ENCODE measurements around the gene PDCD2L.
"Not testable (repeated sequence)": the region's sequence is repeated elsewhere in the genome, so short reads cannot be mapped to it uniquely, and the experiment has no call there.

The PDCD2L gene, protein sequence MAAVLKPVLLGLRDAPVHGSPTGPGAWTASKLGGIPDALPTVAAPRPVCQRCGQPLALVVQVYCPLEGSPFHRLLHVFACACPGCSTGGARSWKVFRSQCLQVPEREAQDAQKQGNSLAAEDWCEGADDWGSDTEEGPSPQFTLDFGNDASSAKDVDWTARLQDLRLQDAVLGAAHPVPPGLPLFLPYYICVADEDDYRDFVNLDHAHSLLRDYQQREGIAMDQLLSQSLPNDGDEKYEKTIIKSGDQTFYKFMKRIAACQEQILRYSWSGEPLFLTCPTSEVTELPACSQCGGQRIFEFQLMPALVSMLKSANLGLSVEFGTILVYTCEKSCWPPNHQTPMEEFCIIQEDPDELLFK

GRCh38 chr19:34404109-34404909 lies at the start of gene PDCD2L:
Gene PDCD2L, plus strand, starts transcription at chr19:34404399. Its CDS starts 32 bp downstream, at chr19:34404431.
- peak; percentile 97 for DNase-seq

DNA sequence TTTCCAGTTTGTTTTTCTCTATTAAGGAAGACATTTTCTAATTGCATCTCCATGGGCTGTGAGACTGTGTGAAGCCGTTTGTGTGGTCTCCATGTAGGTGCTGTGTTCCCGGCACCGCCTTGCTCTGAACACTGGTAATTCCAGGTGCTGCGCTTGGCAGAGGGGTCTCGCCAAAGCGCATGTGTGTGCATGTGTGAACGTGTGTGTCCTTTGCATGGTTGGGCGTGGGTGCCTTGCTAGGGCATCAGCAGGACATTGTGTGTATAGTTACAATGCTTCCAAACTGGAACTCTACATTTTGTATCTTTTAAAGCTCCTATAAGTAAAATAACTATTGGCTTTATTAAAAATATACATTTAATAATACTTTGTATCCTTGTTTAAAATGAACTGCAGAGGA lies 49.0 kb upstream of the PDCD2L start:
- no peak for DNase-seq

- no peak for DNase-seq
Observed at GRCh38 chr19:34356875-34357274, 47.3 kb upstream of the PDCD2L start.

DNA sequence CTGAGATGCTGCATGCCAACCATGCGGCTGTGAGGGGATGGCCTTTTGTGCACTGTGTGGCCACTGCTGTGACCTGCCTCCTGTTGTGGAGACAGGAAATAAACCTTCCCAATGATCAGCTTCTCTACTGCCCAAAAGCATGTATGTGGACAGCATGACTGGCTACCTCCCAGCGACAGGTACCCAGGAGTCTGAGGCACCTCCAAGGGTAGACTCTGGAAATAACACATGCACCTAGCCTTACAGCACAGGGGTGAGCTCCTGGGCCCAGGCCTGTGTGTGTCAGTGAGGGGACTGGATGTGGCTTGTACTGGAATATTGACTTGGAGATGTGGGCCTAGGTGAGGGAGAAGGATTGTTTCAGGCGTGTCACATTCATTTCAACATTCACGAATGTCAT lies 46.8 kb upstream of the PDCD2L start:
- DNase-seq: no peak

GRCh38 chr19:34359140-34359953 lies 44.9 kb upstream of the PDCD2L start:
- peak; percentile 99 for DNase-seq

- DNase-seq: no peak
Observed at GRCh38 chr19:34359954-34360315, 44.3 kb upstream of the PDCD2L start.

DNA sequence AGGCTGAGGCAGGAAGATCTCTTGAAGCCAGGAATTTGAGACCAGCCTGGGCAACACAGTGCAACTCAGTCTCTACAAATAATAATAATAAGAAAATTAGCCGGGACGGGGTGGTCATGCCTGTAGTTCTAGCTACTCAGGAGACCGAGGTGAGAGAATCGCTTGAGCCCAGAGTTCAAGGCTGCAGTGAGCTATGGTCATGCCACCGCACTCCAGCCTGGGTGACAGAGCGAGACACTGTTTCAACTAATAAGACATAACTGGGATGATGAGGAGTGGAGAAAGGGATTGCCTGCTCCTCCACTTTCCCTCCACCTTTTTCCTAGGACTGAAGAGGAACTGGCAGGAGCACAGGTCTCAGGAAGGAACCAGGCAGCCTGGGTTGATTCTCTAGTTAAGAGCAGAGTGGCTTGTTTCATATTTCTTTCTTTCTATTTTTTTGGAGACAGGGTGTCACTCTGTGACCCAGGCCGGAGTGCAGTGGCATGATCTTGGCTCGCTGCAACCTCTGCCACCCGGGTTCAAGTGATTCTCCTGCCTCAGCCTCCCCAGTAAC lies 43.8 kb upstream of the PDCD2L start:
- DNase-seq: no peak

- DNase-seq: no peak
Observed at GRCh38 chr19:34362679-34363069, 41.5 kb upstream of the PDCD2L start.

- DNase-seq: no peak
Observed at GRCh38 chr19:34363094-34363493, 41.1 kb upstream of the PDCD2L start.

DNA sequence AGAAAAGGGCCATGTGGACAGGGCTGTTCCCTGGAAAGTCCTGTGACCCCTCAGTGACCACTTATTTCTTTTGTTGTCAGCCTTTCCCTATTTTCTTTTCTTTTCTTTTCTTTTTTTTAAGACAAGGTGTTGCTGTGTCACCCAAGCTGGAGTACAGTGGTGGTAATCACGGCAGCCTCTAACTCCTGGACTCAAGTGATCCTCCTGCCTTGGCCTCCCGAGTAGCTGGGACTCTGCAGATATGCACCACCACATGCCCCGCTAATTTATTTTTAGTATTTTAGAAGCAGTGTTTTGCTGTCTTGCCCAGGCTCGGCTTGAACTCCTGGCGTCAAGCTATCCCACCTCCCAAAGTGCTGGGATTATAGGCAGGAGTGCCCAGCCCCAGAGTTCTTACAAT lies 40.3 kb upstream of the PDCD2L start:
- no peak for DNase-seq

DNA sequence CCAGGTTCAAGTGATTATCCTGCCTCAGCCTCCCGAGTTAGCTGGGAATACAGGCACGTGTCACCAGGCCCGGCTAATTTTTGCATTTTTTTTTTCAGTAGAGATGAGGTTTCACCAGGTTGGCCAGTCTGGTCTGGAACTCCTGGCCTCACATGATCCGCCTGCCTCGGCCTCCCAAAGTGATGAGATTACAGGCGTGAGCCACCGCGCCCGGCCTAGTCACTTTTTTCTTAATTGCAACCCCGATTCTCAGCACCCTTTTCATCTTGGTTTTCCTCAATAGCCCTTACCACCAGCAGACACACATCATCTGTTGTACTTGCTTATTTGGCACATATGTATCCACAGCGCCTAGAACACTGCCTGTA lies 39.8 kb upstream of the PDCD2L start:
- no peak for DNase-seq

DNA sequence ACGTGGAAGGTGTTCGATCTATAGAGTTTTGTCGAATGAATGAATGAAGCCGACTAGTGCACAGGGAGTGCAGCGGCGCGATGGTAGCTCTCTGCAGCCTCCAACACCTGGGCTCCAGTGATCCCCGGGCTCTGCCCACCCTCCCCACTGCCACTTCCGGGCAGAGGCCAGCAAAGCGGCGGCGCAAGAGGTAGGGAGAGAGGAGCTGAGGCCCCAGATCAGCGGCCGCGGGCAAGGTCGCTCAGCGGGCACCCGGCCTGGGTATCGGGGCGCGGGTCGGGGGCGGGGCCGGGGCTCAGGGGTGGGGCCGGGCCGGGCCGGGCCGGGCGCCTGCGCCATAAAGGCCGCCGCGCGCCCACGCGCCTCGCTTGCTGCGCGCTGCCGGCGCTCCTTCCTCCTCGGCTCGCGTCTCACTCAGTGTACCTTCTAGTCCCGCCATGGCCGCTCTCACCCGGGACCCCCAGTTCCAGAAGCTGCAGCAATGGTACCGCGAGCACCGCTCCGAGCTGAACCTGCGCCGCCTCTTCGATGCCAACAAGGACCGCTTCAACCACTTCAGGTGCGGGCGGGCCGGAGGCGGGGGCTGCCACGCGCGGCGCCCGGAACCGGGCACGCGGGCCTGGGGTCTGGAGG lies 39.3 kb upstream of the PDCD2L start, which contains the start of gene GPI:
GPI (plus strand) TSS at position 367 of the 633 bp plus-strand sequence; CDS start at position 438, 71 bp downstream.
- DNase-seq: peak; percentile 81

DNA sequence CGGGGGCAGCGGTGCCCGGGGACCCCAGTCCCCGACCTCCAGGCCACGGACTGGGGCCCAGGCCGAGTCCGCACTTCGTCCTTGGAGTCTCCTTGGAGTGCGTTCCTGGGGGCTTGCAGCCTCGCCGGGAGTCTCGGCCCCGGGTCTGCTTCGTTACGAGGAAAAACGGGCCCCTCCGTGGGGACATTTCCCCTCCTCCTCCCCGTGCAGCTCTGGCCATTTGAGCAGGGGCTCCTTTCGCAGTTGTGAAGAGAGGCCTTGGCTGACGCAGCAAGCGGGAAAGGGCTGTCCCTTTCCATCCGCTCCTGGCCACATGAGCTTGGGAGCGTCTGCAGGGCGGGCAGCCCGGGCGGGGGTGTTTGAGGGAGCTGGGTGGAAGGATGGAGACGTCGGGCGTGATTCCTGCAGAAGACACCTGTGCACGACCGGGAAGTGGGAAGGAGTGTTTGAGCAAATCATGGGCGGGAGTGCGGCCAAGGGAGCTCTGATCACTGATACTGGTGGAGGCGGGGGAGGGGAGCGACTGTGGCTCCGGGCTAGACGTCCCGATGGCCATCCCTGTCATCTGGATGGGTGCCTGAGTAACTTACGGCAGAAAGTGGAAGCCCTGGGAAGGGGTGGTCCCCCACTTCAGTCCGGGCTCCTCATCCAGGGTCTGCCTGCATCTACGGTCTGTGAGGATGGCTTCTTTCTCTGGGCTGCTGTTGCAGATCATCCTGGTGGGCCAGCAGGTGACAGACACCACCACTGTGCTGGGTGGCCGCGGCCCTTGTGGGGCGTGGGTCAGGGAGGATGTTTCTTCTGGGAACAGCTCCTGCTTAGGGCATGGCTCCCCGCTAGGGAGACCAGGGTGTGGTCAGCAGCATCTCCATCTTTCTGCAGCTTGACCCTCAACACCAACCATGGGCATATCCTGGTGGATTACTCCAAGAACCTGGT lies 38.5 kb upstream of the PDCD2L start:
- peak; percentile 34 for DNase-seq

- DNase-seq: no peak
Observed at GRCh38 chr19:34366738-34367623, 37.2 kb upstream of the PDCD2L start.

- DNase-seq: no peak
Observed at GRCh38 chr19:34367624-34367957, 36.6 kb upstream of the PDCD2L start.

- DNase-seq: no peak
Observed at GRCh38 chr19:34368338-34368737, 35.9 kb upstream of the PDCD2L start.

DNA sequence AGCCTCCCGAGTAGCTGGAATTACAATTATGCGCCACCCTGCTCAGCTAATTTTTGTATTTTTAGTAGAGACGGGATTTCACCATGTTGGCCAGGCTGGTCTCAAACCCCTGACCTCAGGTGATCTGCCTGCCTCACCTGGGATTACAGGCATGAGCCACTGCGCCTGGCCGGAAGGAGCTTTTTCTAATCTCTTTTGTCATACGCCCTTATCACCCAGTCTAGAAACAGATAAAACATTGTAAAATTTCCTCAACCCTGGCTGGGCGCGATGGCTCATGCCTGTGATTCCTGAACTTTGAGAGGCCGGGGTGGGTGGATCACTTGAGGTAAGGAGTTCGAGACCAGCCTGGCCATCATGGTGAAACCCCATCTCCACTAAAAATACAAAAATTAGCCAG lies 35.0 kb upstream of the PDCD2L start:
- not testable (repeated sequence) for DNase-seq

- DNase-seq: no peak
Observed at GRCh38 chr19:34370117-34370516, 34.1 kb upstream of the PDCD2L start.

DNA sequence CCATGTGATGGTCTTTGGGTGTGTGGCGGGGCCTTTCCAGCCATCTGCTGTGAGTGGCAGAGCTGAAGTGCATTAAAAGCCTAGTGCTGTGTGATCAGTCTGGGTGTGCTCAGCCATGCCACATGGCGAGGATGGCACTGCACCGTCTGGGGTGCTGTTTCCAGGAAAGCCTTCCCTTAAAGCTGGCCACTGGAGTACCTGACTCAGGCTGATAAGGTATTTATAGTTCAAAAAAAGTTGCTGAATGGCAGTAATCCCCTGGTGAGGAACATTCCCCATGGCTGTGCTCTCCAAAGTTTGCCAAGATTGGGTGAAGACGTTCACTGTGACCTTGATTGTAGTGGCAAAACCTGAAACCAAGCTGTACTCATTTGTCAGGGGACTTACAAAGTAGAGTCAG lies 33.2 kb upstream of the PDCD2L start:
- no peak for DNase-seq

DNA sequence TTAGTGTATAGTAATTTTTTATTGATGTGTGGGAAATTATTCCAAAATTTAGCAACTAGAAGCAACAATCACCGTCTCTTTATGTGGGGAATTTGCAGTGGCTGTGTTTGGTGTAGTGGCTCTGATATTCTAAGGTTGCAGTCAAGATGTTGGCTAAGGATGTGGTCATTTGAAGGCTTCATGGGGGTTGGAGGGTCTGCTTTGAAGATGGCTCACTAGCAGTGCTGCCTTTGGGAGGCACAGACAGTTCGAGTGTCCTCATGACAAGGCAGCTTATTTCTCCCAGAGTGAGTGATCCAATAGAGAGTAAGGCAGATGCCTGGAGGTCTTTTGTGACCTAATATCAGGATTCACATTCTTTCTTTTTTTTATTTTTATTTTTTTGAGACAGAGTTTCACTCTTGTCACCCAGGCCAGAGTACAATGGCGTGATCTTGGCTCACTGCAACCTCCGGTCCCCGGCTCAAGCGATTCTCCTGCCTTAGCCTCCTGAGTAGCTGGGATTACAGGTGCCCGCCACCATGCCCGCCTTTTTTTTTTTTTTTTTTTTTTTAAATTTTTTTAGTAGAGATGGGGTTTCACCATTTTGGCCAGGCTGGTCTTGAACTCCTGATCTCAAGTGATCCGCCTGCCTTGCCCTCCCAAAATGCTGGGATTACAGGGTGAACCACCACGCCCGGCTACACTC lies 30.5 kb upstream of the PDCD2L start:
- DNase-seq: no peak
